Measurements from ENCODE around the gene FOXP2. TPM values are rescaled to one million over a fixed set of nuclear protein-coding genes. Genes with fewer than 3 reads are reported as not detected.

The FOXP2 gene
- total RNA-seq, 1 donor from 2014 or later, result 24.0 TPM

DNA sequence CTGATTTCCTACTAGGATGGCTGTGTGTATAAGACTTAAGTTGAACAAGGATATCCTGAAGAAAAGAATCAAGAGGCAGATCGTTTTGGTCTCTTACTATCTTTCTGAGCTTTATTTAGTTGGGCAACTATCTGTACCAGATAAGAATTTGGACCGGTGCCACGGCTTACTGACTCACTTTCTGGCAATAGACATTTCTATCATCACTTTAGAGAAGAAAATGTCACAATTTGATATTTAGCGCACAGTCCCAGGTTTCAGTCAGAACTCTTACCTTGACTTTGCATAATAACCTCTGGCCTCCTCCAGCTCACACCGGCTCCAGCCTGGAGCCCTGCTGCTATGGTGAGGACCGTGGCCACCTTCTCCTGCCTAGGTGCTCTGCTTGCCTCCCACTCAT, 289.1 kb downstream of the FOXP2 start:
- H3K9me3 Mint-ChIP-seq, result no peaks in the 10 kb centered on the region
- no peaks in the 10 kb centered on the region for H3K4me1 Mint-ChIP-seq (ENCODE audit: unreplicated experiment)
- no peak overlapping the region for H3K27ac Mint-ChIP-seq
- H3K4me3 Mint-ChIP-seq, result no peak overlapping the region
- no peak for DNase-seq (ENCODE audit: extremely low spot score, unreplicated experiment)
- no peaks in the 10 kb centered on the region for H3K27me3 Mint-ChIP-seq
- H3K36me3 Mint-ChIP-seq, result no peaks in the 10 kb centered on the region
- TF ChIP-seq, protein P1, sequence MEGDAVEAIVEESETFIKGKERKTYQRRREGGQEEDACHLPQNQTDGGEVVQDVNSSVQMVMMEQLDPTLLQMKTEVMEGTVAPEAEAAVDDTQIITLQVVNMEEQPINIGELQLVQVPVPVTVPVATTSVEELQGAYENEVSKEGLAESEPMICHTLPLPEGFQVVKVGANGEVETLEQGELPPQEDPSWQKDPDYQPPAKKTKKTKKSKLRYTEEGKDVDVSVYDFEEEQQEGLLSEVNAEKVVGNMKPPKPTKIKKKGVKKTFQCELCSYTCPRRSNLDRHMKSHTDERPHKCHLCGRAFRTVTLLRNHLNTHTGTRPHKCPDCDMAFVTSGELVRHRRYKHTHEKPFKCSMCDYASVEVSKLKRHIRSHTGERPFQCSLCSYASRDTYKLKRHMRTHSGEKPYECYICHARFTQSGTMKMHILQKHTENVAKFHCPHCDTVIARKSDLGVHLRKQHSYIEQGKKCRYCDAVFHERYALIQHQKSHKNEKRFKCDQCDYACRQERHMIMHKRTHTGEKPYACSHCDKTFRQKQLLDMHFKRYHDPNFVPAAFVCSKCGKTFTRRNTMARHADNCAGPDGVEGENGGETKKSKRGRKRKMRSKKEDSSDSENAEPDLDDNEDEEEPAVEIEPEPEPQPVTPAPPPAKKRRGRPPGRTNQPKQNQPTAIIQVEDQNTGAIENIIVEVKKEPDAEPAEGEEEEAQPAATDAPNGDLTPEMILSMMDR (conservative IDR thresholded peaks at IDR 0.05), result no peak

DNA sequence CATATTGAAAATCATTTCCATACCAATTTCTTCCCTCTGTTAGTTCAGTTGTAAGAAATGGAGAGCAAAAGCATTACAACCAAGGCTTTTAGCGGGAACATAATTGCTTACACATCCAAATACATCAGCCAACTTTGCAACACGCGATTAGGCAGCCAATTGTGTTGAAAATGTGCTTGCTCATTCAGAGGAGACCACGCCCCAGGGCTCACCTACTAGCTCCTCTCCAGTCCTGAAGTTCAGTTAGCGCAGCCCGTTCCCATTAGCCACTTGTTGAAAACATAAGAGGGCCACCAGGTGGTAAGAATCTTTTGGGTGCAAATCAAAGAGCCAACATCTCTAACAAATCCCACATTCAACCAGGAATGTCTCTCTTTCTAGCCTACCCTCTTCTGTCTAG, 294.0 kb downstream of the FOXP2 start:
- Mint-ChIP-seq H3K36me3 (no peaks in the 10 kb centered on the region), H3K27ac (no peak overlapping the region), H3K9me3 (no peaks in the 10 kb centered on the region), H3K27me3 (no peaks in the 10 kb centered on the region), H3K4me3 (no peak overlapping the region), H3K4me1 (ENCODE audit: unreplicated experiment) (no peaks in the 10 kb centered on the region)
- TF ChIP-seq, protein P1 (conservative IDR thresholded peaks at IDR 0.05), result no peak
- no peak for DNase-seq (ENCODE audit: extremely low spot score, unreplicated experiment)

DNA sequence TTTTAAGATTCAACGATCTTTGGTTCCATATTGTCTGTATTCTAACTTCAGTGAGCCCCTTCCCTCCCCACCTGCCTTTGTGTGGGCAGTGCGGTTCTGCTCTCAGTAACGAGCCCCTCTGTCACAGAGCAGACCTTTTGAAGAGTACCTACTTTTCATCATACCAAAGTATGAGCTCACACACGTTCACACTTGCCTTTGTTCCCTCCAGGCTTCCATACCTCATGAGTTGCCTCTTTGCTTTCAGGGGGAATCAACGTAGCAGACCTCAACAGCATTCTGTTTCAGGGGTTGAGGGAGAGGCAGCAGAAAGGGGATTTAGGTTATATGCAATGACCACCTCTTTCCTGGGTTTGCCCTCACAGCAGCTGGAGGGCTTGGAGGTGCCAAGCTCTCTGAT, 295.9 kb downstream of the FOXP2 start:
- no peak overlapping the region for H3K27ac Mint-ChIP-seq
- H3K9me3 Mint-ChIP-seq, result no peaks in the 10 kb centered on the region
- H3K4me1 Mint-ChIP-seq (ENCODE audit: unreplicated experiment), result no peaks in the 10 kb centered on the region
- TF ChIP-seq, protein P1 (conservative IDR thresholded peaks at IDR 0.05), result no peak
- no peaks in the 10 kb centered on the region for H3K36me3 Mint-ChIP-seq
- no peak overlapping the region for H3K4me3 Mint-ChIP-seq
- no peak for DNase-seq (ENCODE audit: extremely low spot score, unreplicated experiment)
- no peaks in the 10 kb centered on the region for H3K27me3 Mint-ChIP-seq

DNA sequence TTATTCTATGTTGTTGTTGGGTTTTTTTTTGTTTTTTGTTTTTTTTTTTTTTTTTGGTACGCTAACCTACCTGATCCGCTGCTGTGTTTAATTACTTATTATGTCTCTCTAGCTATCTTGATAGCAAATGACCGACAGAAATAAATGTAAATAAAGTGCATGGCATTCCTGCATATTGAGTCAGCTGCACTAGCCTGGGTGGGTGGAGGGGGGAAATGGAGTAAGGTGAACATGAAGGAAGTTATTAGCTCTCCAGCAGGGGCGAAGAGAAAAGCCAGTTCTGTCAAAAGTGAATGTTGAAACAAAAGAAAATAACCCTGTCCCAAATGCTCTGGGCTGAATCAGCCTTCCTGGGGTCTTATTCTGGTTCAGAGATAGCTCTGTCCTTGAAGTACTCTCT, 296.6 kb downstream of the FOXP2 start:
- Mint-ChIP-seq H3K4me3 (no peak overlapping the region), H3K9me3 (no peaks in the 10 kb centered on the region), H3K36me3 (no peaks in the 10 kb centered on the region), H3K27me3 (no peaks in the 10 kb centered on the region), H3K4me1 (ENCODE audit: unreplicated experiment) (no peaks in the 10 kb centered on the region), H3K27ac (no peak overlapping the region)
- TF ChIP-seq, protein P1 (conservative IDR thresholded peaks at IDR 0.05), result no peak
- DNase-seq (ENCODE audit: extremely low spot score, unreplicated experiment), result no peak

DNA sequence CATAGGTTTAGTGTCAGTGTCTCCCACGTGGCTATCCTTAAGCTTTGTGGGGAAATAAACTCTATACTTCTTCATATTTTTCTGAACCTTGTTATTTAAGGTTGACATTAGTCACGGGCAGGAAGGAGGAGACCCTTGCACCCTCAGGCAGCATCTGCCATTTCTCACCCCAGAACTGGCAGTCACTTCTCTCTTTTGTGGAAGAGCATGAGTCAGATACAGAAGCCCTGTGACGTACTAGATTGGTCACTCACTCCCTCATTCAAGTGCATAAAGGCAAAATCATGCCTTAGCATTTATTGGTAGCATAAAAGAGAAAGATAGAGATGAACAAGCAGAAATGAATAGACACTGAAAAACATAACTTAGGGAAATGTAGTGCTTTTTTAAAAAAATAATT, 301.3 kb downstream of the FOXP2 start:
- Mint-ChIP-seq H3K4me3 (no peak overlapping the region), H3K9me3 (no peaks in the 10 kb centered on the region), H3K4me1 (ENCODE audit: unreplicated experiment) (no peaks in the 10 kb centered on the region), H3K27me3 (no peaks in the 10 kb centered on the region), H3K27ac (no peak overlapping the region), H3K36me3 (no peaks in the 10 kb centered on the region)
- no peak for DNase-seq (ENCODE audit: extremely low spot score, unreplicated experiment)
- TF ChIP-seq, protein P1 (conservative IDR thresholded peaks at IDR 0.05), result no peak

DNA sequence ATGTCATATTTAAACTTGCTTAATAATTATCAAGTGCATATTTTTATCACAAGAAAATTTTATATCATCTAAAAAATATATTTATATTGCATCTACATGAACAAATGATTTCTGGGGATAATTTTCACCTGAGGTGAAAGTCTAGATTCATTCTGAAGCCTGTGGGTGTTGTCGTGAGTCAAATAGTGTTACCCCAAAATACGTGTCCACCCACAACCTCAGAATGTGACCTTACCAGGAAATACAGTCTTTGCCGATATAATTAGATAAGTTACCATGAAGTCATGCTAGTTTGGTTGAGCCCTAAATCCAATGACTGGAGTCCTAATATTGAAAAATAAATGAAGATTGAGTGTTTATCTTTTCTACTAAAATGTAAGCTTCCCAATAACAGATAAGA, 304.2 kb downstream of the FOXP2 start:
- no peaks in the 10 kb centered on the region for H3K9me3 Mint-ChIP-seq
- H3K27ac Mint-ChIP-seq, result no peak overlapping the region
- H3K4me1 Mint-ChIP-seq (ENCODE audit: unreplicated experiment), result no peaks in the 10 kb centered on the region
- no peak overlapping the region for H3K4me3 Mint-ChIP-seq
- no peak for DNase-seq (ENCODE audit: extremely low spot score, unreplicated experiment)
- peaks cover under 1% of the 10 kb centered on the region for H3K27me3 Mint-ChIP-seq
- H3K36me3 Mint-ChIP-seq, result no peaks in the 10 kb centered on the region
- TF ChIP-seq, protein P1 (conservative IDR thresholded peaks at IDR 0.05), result no peak
